GM21360 (cell line): Measurements from ENCODE around the gene KLK11.
"Not testable (repeated sequence)": the region's sequence is repeated elsewhere in the genome, so short reads cannot be mapped to it uniquely, and the experiment has no call there.

Experiments
- ATAC-seq: cut with Tn5 transposase; IDR thresholded peaks from one replicate; pipeline ENCODE4 v1.9.1; 2021; ENCODE audit warnings: mild to moderate bottlenecking, moderate library complexity; ENCODE audit not compliant: unreplicated experiment

Gene KLK11

GRCh38 chr19:51006406-51006805 is 20.0 kb downstream of the KLK11 start:
- no peak for ATAC-seq

- no peak for ATAC-seq
These were observed 21.2 kb downstream of the KLK11 start for GRCh38 chr19:51005248-51005647.

GRCh38 chr19:51003316-51003715 is 23.1 kb downstream of the KLK11 start:
- ATAC-seq: no peak

GRCh38 chr19:51002542-51003311 is 23.7 kb downstream of the KLK11 start:
- no peak for ATAC-seq

GRCh38 chr19:51002089-51002532 is 24.3 kb downstream of the KLK11 start:
- no peak for ATAC-seq

- ATAC-seq: no peak
These were observed 24.9 kb downstream of the KLK11 start, which contains the start of gene KLK8 for GRCh38 chr19:51001515-51001914. Gene KLK8 (minus strand): TSS chr19:51001604. CDS start chr19:51001167, 437 bp downstream.

GRCh38 chr19:51000981-51001380 is 25.4 kb downstream of the KLK11 start:
- ATAC-seq: no peak

GRCh38 chr19:51000426-51000825 is 26.0 kb downstream of the KLK11 start:
- no peak for ATAC-seq

GRCh38 chr19:50998686-50999085 is 27.7 kb downstream of the KLK11 start:
- no peak for ATAC-seq

GRCh38 chr19:50998061-50998460 is 28.4 kb downstream of the KLK11 start:
- no peak for ATAC-seq

GRCh38 chr19:50994129-50994528 is 32.3 kb downstream of the KLK11 start:
- ATAC-seq: no peak

- no peak for ATAC-seq
These were observed 33.8 kb downstream of the KLK11 start for GRCh38 chr19:50992666-50993035.

GRCh38 chr19:50984416-50984815 is 42.0 kb downstream of the KLK11 start:
- not testable (repeated sequence) for ATAC-seq

- ATAC-seq: no peak
These were observed 42.7 kb downstream of the KLK11 start, which contains the start of gene KLK7 for GRCh38 chr19:50983625-50984292. Gene KLK7 (minus strand): TSS chr19:50983917. CDS start chr19:50982399, 1,518 bp downstream.

GRCh38 chr19:50982186-50982585 is 44.2 kb downstream of the KLK11 start:
- no peak for ATAC-seq

- ATAC-seq: no peak
These were observed 44.7 kb downstream of the KLK11 start for GRCh38 chr19:50981587-50982146.

GRCh38 chr19:50980208-50980607 is 46.2 kb downstream of the KLK11 start:
- no peak for ATAC-seq

GRCh38 chr19:50979758-50980157 is 46.7 kb downstream of the KLK11 start:
- no peak for ATAC-seq

GRCh38 chr19:50978772-50979390 is 47.5 kb downstream of the KLK11 start:
- no peak for ATAC-seq

GRCh38 chr19:50977626-50978025 is 48.8 kb downstream of the KLK11 start:
- ATAC-seq: no peak

GRCh38 chr19:50975766-50976165 is 50.6 kb downstream of the KLK11 start:
- ATAC-seq: no peak
